Smooth muscle cell of the brain vasculature (primary cell): ENCODE measurements around the gene PITHD1.
"Not testable (repeated sequence)": the region's sequence is repeated elsewhere in the genome, so short reads cannot be mapped to it uniquely, and the experiment has no call there.

Source experiments
- DNase-seq: peaks from one replicate; pipeline ENCODE4 v3.0.0-alpha.2; 2012; ENCODE audit warnings: low read depth, low spot score

Gene PITHD1

DNA sequence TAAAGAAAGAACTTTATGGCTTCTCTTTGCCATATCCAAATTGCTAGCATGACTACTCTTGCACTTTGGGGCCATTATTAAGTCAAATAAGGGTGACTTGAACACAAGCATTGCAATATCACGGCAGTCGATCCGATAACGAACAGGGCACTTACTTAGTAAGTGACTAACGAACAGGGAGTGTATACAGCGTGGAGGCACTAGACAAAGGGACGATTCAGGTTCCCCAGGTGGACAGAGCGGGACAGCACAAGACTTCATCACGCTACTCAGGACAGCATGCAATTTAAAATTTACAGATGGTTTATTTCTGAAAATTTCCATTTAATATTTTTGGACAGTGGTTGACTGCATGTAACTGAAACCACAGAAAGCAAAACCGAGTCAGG lies 5.4 kb upstream of the PITHD1 start:
- no peak for DNase-seq

DNA sequence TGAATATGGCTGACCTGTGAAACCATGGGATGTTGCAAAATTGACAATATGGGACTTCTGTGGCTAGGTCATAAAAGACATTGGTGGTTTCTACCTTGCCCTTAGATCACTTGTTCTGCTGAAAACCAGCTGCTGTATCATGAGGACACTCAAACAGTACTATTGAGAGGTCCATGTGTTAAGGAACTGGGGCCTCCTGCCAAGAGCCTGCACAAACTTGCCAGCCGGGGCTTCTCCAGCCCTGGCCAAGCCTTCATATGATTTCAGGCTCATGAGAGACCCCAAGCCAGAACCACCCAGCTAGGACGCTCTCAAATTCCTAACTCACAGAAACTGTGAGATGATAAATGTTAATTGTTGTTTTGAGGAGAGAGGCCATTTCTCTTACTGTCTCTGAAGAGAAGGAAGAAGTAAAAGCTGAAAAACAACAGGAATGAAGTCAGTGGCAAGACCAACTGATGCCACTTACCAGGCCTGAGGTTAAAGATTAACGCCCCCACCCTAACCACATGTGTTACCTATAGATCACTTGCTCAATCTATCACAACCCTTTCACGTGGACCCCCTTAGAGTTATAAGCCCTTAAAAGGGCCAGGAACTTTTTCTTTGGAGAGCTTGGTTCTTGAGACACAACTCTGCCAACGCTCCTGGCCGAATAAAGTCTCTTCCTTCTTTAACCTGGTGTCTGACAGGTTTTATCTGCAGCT lies 3.9 kb upstream of the PITHD1 start:
- no peak for DNase-seq

DNA sequence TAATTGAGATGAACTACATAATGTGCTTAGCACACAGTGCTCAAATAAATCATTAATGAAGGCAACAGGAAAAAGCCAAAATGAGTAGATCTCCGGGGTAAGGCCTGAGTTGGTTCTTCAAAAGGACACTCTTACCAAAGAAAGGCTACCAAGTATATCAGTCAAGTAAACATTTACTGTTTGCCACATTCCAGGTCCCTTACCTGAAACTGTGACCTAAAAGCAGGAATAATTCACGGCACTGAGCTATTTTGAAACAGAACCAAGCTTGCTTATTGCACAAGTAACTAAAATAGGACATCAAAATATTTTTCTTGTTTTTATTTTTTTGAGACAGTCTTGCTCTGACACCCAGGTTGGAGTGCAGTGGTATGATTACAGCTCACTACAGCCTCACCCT lies 2.0 kb upstream of the PITHD1 start:
- no peak for DNase-seq

DNA sequence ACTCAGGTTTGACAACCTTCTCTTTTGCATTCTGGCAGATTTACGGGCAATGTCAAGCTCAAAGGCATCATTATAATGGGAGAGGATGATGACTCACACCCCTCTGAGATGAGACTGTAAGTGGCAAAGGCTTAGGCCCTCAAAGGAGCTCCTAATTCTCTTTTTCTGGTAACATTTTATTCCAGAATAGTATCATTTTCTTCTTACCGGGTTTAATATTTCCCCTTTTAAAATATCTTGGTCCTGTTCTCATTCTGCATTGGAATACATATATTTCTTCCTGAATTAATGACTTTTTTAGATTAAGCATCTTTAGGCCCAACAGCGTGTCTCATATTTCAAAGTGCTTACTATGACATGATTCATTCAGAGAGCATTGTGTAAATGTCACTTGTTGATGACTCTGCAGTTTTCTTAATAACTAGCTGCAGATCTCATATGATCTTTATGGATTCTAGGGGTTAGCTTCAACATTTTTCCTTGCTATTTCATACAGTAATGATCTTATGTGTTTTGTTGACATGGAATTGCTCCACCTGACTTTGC lies 1.7 kb downstream of the PITHD1 start:
- no peak for DNase-seq

DNA sequence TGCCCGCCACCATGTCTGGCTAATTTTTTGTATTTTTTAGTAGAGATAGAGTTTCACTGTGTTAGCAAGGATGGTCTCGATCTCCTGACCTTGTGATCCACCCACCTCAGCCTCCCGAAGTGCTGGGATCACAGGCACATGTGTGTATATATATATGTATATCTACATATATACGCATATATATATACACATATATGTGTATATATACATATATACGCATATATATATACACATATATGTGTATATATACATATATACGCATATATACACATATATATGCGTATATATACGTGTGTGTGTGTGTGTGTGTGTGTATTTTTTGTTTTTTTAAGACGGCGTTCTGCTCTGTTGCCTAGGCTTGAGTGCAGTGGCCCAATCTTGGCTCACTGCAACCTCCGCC lies 4.9 kb downstream of the PITHD1 start:
- not testable (repeated sequence) for DNase-seq

DNA sequence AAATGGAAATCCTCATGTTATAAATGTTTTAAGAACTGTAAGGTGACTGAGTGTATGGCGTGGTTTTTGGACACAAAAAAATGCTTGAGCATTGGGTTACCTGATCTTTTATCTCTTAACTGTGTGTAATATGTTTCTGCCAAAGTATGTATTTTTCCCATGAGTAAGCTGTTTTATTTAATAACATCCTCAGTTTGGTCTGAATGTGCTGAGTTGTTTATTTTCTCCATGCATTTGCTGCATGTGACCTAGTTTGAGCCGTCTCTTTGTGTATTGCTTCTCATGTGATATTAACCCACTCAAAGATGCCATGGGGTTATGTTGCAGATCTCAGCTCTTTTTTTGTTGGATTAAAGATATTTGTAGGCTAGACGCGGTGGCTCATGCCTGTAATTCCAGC lies 6.6 kb downstream of the PITHD1 start:
- DNase-seq, result no peak

DNA sequence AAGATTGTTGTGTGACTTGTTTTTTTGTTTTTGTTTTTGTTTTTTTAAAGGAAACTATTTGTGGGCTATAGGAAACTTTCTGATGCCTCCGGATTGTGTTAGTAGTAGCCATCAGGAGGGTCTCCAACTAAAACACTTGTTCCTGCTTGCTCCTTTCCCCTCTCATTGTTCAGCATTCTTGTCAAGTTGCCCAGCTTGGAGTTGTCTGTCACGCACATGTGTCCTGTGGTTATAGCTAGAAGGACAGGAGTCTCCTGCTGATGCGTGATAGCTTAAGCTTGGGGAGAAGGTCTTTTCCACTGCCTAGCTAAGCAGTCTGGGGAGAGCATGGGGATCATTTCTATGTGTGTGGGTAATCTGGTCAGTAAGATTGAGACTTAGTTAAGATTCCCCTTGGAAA lies 9.5 kb downstream of the PITHD1 start:
- no peak for DNase-seq

DNA sequence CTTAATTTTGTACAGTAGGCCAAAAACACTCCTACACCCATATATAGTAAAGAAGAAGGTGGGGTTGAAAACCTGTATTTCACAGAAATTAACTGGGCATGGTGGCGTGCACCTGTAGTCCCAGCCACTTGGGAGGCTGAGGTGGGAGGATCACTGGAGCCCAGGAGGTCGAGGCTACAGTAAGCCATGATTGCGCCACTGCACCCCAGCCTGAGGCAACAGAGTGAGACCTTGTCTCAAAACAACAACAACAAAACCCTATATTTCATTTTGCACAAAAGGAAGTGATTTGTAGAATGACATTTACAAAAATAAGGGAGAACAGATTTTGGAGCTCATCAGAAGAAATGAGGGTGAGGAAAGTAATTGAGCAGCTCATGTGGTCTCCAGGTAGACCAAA lies 10.5 kb downstream of the PITHD1 start:
- no peak for DNase-seq

DNA sequence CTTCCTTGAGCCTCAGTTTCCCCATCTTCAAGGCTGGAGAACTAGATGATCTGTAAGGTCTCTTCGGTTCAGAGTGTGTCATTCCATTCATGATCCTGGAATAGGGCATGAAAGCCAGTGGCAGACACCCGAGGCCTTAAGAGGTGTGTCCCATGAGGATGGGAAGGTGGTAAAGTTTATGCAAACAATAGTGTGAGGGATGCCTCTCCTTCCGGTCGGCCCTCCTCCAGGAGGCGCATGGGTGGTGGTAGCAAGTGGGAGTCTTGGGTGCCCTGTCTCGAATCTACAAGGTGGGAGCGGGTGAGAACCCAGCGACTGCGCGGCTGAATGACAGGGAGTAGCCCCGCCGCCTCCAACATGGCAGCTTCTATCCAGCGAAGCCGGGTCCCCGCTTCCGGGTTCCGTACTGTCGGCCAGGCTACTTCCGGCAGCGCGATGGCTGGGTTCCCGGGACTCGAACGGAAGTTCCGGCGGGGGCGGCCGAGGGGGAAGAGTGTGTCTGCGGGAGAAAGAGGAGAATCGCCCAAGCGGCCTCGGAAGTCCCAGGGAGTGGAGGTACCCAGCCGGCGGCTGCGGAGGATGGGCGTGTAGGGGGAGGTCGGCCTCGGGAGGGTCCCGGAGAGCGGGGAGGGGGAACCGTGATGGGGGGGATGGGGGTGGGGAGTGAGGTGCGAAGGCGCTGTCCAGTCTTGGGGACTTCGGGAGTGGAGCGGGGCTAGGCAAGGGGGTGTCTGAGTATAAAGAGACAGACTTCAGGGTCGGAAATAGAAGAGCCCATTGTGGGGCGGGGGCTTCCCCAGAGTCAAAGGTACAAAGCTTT lies 12.7 kb downstream of the PITHD1 start, which contains the start of gene LYPLA2:
Gene LYPLA2, plus strand, starts transcription at position 450 of the 820 bp plus-strand sequence. CDS start 1,538 bp downstream, outside the sequence.
- DNase-seq, result peak; percentile 67

DNA sequence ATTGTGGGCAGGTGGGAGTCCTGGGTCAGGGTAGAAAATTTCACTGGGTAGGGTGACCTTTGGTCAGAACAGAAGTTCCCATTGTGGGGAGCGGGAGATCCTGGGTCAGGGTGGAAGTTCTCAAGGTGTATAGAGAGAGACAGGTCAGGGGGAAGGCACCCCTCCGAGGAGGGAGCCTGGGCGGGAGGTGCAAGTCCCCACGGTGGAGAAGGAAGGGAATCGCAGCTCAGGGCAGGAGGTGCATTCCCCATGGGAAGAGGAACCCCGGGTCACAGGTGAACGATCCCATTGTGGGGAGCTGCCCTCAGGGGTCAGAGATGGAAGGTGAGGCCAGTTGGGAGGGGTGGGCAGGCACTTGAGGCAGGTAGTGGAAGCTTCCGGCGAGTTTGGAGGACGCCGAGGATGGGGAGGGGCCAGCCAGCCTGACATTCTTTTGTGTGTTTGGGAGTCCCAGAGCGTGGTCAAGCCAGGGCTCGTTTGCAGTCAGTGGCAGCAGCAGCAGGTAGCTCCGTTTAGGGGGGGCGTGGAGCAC lies 13.4 kb downstream of the PITHD1 start:
- no peak for DNase-seq

DNA sequence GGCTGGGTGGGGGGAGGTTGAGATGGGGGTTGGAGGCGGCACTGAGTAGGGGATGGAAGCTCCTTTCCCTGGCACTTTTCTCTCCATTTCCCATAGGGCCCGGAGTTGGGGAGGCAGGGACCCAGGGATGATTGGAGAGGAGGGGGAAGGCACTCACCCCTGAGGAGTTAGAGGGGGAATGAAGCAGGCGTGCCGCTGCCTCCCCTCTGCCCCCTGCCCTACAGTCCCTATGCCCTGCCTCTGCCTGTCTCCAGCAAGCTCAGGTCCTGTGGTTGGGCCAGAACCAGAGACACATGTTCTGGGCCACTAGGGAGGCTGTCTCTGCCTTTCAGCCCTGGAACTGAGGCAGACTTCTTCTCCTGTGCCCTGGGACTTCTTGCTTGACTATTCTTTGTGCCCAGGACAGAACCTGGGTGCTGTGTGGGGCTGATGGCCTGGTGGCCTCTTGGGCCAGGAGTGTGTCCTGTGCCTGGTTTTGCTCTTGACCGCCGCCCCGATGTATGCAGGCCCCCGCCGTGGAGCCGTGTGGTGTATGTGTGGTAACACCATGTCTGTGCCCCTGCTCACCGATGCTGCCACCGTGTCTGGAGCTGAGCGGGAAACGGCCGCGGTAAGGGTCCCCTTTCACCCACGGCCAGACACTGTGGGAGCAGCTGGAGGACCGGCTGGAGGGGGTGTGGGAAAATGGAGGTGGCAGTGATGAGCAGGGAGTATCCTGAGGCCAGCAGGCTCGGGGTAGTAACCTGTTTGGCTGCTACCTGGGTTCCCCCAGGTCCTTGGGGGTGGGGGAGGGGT lies 14.1 kb downstream of the PITHD1 start:
- DNase-seq, result no peak

DNA sequence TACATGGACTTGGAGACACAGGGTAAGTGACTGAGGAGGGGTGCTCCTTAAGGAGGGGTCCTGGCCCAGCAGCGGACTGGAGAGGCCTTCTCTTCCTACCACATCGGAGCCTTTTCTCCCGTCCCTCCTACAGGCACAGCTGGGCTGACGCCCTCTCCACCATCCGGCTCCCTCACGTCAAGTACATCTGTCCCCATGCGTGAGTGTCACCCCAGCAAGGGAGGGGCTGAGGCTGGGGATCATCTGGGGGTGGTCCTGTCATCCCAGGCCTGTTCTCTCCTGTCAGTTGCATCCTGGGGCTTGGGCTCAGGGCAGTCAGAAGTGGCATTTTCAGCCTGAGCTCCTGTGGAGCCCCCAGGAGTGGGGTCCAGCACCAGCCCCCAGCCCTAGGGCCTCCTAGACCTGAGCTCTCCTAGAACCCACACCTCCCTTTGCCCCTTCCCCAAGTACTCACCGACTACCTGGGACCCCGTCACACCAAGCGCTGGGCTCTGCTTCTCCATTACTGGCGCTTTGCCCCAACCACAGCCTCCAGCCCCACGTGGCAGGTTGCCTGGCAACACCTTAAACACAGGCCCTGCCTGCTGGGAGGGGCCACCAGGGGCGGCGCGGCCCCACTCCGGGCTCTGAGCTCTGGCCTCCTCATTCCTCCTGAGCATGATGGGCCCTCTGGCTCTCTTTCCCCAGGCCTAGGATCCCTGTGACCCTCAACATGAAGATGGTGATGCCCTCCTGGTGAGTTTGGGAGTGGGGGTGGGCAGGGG lies 15.0 kb downstream of the PITHD1 start:
- no peak for DNase-seq

DNA sequence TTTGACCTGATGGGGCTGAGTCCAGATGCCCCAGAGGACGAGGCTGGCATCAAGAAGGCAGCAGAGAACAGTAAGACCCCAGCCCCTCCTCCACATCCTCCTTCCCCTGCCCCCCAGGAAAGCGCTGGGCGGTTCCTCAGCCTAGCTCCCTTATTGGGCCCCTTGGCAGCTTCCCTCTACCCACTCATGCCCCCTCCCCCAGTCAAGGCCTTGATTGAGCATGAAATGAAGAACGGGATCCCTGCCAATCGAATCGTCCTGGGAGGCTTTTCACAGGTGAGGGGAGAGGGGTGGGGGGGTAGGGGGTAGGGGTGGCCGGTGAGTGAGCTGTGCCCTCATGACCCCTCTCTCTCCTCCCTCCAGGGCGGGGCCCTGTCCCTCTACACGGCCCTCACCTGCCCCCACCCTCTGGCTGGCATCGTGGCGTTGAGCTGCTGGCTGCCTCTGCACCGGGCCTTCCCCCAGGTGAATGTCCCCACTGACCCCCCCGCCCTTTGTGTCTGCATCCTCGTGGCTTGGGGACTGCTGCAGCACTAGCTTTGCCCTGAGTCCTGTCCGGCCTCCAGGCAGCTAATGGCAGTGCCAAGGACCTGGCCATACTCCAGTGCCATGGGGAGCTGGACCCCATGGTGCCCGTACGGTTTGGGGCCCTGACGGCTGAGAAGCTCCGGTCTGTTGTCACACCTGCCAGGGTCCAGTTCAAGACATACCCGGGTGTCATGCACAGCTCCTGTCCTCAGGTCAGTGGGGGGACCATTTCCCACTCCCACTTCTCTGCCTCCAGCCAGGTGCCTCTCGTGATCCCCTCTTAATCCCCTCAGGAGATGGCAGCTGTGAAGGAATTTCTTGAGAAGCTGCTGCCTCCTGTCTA lies 15.9 kb downstream of the PITHD1 start:
- DNase-seq, result no peak

DNA sequence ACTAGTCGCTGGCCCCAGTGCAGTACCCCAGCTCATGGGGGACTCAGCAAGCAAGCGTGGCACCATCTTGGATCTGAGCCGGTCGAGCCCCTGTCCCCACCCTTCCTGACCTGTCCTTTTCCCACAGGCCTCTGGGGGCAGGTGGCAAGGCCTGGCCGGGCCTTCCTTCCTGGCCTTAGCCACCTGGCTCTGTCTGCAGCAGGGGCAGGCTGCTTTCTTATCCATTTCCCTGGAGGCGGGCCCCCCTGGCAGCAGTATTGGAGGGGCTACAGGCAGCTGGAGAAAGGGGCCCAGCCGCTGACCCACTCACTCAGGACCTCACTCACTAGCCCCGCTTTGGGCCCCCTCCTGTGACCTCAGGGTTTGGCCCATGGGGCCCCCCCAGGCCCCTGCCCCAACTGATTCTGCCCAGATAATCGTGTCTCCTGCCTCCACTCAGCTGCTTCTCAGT lies 16.5 kb downstream of the PITHD1 start:
- DNase-seq, result not testable (repeated sequence)

DNA sequence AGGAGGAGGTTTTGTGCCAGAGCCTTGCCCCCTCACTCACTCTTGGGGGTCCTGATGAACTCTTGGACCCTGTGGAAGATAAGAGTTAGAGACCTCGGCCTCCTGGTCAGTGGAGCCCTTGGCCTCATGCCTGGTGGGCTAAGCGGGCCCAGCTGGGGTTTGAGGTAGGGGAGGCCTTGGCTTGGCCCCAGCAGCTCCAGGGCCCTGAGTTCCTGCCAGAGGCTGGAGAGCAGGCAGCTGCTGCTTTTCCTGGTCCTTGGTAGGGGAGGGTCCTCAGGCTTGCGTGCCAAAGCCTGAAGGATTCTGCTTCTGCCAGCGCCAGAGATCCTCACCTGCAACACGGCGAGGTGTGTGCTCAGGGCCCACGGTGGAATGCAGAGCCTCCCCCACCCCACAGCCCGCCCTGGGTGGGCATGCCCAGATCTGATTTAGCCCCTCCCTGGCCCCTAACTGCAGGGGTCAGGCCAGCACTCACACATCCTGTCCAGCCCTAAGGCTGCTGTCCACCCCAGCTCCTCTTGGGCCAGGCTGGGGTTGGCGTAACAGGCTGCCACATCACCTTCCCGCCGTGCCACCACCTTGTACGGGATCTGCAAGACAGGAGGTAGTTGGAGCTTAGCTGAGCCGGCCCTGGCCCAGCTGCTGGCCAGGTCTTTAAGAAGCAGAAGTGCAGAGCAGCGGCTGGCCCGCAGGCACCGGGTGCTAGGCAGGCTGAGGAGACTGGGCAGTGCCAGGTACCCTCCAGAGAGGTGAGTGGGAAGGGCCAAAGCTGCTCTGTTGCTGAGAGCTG lies 17.7 kb downstream of the PITHD1 start:
- no peak for DNase-seq

DNA sequence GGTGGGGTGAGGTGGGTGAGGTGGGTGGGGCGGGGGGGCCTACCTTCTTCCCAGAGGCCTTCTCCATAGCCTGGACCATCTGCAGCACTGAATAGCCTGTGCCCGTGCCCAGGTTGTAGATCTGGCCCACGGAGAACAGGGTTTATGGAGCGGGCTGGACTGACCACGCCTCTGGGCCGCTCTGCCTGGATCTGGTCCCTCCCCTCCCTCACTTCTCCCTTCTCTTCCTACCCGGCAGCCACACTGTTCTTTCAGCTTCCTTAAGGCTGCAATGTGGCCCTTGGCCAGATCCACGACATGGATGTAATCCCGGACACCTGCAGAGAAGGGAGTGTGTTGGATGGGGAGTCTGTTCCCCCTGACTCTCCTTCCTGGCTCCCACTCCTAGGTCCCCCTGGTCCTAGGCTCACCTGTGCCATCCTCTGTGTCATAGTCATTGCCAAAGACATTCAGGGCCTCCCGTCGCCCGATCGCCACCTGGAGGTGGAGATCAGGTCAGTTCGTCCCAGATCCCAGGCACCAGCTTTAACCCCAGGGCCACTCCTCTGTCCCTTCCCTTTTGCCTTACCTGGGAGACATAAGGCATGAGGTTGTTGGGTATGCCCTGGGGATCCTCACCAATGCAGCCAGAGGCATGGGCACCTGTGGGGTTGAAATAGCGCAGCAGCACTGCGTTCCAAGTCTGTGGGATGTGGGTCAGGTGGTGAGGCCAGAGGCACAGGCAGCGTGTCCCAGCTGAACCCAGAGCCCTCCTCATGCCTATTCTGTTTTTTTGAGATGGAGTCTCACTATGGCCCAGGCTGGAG lies 18.5 kb downstream of the PITHD1 start:
- no peak for DNase-seq

DNA sequence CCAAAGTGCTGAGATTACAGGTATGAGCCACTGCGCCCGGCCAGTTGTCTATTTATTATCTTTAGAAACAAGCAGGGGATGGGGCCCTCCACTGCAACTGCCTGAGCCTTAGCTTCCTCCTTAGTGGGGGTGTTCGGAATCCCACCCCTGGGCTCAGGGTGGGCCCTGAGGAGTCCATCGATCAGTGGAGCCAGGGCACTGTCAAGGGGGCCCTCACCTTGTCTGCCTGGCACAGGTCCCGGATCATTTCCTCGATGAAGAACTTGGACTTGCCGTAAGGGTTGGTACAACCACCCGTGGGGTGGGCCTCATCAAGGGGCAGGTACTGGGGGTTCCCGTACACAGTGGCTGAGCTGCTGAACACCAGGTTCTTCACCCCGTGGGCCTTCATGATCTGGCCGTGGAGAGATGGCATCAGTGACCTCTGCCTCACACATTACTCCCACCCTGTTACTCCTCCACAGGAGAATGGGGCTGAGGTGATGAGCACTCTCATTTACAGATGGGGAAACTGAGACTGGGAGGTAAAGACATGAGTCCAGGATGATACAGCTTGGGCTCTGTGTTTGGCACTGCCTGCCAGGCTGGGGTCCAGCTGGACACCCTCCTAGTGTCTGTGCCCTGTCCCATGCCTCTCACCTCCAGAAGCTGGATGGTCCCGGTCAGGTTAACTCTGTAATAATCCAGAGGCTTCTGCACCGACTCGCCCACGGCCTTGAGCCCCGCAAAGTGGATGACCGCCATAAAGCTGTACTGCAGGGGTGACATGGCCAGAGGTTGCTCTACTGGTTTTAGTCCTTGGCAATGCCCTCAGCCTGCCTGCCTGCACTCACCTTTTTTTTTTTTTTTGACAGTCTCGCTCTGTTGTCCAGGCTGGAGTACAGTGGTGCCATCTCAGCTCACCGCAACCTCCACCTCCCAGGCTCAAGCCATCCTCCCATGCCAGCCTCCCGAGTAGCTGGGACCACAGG lies 19.5 kb downstream of the PITHD1 start:
- DNase-seq, result no peak
